ENCODE results near the gene EEFSEC.

Gene EEFSEC

GRCh38 chr3:128449111-128449638, 295.9 kb downstream of the EEFSEC start:
- intact Hi-C loops (cut with DNase I), result no loop called here
- DNase-seq, result no peak

GRCh38 chr3:128452120-128452519, 298.8 kb downstream of the EEFSEC start:
- intact Hi-C loops (cut with DNase I), result no loop called here
- no peak for DNase-seq

- intact Hi-C loops (cut with DNase I), result no loop called here
- DNase-seq, result no peak
These were observed 299.5 kb downstream of the EEFSEC start for GRCh38 chr3:128452678-128453275.

- DNase-seq, result no peak
- intact Hi-C loops (cut with DNase I), result no loop called here
These were observed 300.4 kb downstream of the EEFSEC start for GRCh38 chr3:128453501-128454309.

GRCh38 chr3:128454310-128454618, 301.0 kb downstream of the EEFSEC start:
- DNase-seq, result no peak
- intact Hi-C loops (cut with DNase I), result no loop called here

- intact Hi-C loops (cut with DNase I), result no loop called here
- DNase-seq, result no peak
These were observed 301.8 kb downstream of the EEFSEC start for GRCh38 chr3:128455116-128455515.

GRCh38 chr3:128455786-128456748, 302.8 kb downstream of the EEFSEC start:
- DNase-seq, result no peak
- intact Hi-C loops (cut with DNase I), result no loop called here

- intact Hi-C loops (cut with DNase I), result no loop called here
- no peak for DNase-seq
These were observed 303.8 kb downstream of the EEFSEC start for GRCh38 chr3:128456776-128457715.

- intact Hi-C loops (cut with DNase I), result no loop called here
- DNase-seq, result no peak
These were observed 304.7 kb downstream of the EEFSEC start for GRCh38 chr3:128457937-128458336.

All from head of caudate nucleus (tissue), 42 donors.